HG02610 (cell line): ENCODE measurements around the gene SORCS2.

Experiments used
- ATAC-seq: cut with Tn5 transposase; IDR thresholded peaks from one replicate; pipeline ENCODE4 v1.9.1; 2021; ENCODE audit warnings: mild to moderate bottlenecking, moderate library complexity; ENCODE audit not compliant: unreplicated experiment

Gene SORCS2

GRCh38 chr4:7333801-7334421, 141.6 kb downstream of the SORCS2 start:
- ATAC-seq = no peak

DNA sequence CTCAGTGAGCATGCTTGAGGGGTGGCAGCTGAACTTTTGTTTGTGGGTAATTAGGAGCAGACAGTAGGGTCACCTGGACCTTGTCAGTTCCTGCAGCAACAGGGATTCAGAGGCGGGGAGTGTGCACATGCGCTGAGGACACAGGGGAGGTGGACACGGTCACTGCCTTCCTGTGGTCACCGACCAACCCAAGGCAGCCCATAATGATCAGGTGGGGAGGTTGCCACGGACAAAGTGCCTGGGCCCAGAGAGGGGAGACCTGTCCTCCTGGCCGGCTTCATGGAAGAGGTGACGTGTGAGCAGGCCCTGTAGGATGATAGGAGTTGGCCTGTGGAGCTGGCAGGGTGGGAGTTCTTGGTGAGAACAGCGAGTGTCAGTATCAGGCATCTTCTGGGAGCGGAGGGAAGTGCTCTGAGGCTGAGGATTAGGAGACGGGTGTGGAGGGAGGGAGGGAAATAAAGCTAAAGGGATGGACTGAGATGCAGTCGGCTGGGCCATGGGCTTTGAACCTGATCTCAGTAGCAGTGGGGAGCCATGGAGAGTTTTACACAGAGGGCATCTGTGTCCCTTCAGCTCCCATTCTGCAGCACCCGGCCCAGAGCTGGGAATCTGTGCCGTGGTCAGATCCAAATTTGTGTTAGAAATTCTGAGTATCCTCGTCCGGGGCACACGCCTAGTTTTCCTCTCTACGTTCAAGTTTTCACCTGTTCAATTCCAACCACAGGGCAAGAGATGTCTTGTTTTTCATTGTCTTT, 142.4 kb downstream of the SORCS2 start:
- ATAC-seq = no peak

GRCh38 chr4:7335344-7336066, 143.2 kb downstream of the SORCS2 start:
- ATAC-seq = no peak

DNA sequence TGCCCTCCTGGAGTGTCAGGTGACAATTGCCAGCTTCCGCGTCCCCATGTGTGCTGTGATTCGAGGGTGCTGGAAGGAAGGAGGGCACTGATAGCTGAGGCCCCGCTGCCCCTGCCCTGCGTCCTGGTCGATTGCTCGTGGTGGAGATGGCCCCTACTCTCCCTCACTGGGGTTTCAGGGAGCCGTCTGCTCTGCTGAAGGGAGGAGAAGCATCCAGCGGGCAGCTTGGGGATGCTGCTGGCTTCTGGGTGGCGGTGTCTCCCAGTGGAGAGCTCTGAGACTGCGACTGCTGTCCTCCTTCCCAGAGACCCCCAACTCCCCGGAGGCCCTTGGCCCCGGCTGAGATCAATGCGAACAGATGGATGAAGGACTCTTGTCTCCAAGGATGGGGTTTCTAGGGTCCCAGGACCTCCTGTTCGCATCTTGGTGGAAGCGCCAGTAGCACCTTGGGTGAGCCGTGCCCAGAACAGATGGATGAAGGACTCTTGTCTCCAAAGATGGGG, 143.8 kb downstream of the SORCS2 start:
- ATAC-seq = no peak

DNA sequence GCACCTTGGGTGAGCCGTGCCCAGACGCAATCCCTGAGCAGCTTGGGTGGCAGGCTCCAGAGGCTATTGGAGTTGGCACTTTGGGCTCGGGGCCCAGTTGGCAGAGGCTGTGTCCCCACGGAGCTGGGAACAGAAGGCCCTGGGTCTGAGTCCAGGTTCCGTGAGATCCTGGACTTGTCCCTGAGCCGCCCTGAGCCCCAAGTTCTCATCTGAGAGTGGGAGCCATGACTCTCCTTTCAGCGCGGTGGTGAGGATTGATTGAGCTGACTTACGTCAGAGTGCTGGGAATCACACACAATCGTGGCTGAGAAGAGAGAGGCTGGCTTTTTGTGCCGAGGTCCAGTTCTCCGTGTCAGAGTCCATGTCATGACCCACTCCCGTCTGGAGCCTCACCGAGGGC, 144.4 kb downstream of the SORCS2 start:
- ATAC-seq = no peak

DNA sequence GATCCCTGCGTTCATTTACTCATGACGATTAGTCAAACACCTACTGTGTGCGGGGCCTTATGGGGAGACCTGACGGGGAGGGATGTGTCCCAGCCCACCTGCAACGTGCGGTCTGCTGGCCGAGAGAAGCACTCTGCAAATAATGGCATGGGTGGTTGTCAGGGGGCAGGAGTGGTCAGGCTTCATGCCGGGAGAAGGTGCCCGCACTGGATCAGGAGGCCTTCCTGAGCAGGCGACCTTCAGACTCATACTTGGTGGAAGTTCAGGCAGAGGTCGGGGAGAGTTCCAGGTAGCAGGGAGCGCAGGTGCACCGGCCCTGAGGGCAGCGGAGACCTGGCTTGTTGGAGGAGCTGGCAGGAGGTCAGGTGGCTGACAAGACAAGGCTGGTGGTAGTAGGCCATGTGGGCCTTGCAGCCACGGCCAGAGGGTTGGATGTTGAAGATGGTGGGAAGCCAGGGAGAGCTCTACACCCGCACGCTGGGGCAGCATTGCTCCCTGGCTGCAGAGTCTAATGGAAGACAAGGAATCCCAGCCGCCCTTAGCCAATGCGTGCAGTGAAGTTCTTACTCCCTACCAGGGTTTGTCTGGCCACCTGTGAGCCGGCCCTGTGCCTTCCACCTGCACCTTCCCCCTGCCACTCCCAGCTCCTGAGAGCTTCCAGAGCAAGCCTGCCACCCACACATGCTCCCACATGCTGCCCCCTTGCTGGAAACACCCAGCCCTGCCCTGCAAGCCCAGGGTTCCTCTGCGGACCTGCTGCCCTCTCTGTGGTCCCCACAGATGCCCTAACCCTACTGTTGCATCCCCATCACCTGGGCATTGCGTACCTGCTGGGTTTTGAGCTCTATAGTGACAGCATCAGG, 145.1 kb downstream of the SORCS2 start:
- ATAC-seq = no peak

GRCh38 chr4:7338059-7338452, 145.7 kb downstream of the SORCS2 start:
- ATAC-seq = no peak

DNA sequence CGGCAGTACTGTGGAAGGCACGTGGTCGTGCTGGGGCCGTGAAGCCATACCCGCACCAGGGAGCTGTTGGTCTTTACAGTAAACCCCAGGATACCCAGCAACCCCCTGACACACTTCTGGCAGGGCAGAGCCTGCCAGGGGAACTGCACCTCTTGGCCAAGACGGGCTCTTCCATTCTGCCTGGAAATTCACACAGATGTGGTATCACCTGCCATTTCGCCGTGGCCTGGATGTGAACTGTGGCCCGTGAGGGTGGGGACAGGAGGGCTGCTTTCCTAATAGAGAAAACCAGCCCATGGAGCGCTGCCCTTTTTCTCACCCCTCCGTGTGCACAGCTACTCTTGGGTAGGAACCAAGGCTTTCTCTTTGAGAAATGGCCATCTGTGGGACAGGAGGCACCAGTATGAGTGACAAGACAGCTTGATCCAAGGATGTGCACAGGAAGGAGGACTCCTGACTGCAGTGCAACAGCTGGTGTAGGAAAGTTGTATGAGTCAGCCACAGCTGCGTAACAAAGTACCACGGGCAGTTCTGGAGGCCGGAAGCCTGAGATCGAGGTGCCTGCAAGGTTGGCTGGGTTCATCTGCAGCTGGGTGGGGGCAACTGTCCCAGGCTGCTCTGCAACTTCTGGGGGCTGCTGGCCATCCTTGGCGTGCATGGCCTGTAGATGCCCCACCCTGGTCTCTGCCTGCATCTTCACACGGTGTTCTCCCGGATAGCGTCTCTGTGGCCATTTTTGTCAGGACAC, 146.7 kb downstream of the SORCS2 start:
- ATAC-seq = no peak

GRCh38 chr4:7339751-7340552, 147.6 kb downstream of the SORCS2 start:
- no peak for ATAC-seq

DNA sequence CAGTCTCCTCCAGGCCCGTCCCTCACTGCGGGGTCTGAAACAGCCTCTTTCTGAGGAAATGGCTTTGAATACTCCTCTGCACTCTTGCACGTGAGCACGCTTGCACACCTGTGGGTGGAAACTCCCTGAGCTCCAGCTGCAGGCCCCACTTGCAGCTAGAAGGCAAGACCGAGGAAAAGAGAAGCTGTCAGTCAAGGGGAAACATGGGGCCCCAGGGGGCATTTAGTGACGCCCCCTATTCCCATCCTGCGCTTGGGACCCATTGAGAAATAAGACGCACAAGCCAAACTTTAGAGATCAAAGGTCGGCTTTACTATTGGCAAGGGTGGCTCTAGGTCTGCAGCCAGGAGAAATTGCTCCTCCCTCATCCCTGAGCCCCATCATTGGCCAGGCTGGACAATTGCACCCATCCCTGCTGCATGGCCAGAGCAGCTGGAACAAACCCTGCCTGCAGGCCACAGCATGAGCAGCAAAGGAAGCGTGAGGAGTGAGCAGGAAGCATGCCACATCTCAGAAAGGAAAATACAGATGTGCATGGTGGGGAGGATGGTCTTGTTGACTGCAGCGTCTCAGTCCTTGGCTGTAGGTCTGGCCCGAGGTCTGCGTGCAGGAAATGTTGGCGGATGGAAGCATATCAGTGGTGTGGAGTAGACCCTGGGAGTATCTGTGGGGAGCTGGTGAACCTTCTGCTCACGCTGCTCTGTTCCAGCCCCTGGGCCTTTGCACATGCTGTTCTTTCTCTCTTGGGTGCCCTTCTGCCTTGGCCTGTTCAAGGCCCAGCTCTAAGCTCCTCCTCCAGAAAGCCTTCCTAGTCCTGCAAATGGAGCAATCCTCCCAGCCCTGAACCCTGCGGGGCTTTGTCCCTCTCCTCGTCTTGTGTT, 148.5 kb downstream of the SORCS2 start:
- ATAC-seq = no peak

DNA sequence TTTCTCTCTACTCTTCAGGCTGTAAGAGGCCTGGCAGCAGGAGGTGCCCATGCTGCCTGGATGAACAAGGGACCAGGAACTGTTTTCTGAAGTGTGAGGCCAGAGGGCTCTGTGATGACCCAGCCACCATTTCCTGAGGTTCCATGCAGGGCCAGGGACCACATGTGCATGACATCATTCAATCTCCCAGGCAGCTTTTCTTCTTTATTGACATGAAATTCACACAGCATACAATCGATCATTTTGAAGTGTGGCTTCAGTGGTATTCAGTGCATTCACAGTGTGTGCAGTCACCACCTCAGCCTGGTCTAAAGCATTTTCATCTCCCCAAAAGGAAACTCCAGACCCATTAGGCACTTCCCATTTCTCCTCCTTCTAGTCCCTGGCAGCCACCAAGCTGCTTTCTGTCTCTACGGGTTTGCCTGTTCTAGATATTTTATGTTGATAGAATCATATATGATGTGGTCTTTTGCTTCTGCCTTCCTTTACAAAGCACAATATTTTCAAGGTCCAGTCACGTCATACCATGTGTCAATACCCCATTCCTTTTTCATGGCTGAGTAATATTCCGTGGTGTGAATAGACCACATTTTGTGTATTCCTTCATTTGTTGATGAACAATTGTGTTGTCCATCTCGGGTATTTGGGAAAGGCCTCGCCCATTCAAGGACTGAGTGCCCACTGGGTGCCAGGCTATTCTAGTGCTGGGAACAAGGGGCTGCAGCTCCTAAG, 149.3 kb downstream of the SORCS2 start:
- ATAC-seq = no peak

DNA sequence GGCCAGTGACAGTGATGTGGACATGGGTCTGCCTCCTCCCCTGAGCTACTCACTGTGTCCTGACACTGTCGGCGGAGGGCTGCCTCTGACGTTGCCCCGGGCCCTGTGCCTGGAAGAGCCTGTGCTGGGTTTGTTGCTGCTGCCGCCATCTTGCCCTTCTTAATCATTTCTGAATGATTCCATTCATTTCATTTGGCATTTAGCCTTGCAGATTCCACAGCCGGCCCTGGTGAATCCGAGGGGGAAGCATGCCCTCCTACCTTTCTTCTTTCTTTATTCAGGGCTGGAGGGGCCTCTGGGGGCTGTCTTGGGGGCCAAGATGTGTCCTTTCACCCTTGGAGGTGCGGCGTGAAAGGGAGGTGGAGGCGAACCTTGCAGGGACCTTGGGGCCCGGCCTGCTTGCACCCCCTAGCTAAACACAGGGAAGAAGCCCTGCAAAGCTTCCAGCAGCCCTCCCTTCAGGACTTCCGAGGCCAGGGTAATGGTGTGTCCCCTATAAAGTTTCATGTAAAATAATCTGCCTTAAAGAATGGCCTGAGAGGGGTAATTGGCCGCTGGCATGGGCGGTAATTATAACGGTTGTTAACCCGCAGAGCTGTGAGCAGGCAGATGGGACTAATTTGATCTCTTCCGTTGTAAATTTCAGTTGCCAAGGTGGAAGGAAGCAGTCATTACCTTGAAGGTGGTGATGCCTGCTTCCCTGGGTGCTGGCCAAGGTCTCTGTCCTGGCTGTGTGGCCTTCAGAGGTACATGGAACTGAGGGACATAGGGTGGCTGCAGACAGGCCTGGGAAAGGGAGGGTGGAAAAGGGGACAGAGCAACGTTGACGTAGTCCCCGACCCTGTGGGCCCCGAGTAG, 150.1 kb downstream of the SORCS2 start:
- ATAC-seq = no peak

DNA sequence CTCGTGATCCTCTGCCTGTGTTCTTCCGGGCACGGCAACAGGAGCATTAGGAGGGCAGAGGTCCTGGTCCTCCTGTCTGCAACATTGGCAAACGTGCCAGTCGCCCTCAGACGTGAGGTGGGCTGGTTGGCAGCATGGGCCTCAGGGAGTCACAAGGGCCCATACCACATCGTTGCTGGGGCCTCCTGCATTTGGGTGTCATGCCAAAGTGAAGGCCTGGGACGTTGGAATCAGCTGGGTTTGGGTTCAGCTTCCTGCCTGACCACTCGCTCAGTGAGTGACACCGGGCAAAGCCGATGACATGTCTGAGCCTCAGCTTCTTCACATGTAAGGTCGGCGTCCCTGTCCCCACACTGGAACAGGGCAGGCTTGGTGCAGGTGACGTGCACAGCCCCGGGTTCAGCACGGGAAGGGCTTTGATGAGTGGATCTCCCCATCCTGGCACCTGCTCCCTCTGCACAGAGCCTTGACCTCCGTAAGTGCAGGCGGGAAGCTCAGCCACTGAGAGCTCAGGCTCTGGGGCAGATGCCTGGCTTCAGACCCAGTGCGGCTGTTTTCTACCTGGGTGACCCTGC, 150.8 kb downstream of the SORCS2 start:
- ATAC-seq = no peak

DNA sequence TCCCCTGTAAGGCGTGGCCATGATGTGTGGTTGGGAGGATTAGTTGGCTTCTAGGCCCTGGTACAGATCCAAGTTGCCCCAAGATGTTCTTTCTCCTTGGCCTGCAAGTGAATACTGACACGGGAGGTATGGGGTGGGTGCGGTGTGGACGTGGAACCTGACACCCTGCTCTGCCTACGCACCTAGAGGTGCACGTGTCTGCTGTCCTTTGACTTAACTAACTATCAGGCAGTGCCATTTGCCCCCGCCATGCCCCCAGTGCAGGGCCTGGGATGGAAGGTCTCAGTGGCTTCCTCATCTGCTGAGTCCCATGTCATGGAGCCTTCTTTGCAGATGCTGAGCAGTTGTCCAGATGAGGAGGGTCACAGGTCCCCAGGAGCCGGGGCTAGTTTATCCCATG, 151.6 kb downstream of the SORCS2 start:
- ATAC-seq = no peak

DNA sequence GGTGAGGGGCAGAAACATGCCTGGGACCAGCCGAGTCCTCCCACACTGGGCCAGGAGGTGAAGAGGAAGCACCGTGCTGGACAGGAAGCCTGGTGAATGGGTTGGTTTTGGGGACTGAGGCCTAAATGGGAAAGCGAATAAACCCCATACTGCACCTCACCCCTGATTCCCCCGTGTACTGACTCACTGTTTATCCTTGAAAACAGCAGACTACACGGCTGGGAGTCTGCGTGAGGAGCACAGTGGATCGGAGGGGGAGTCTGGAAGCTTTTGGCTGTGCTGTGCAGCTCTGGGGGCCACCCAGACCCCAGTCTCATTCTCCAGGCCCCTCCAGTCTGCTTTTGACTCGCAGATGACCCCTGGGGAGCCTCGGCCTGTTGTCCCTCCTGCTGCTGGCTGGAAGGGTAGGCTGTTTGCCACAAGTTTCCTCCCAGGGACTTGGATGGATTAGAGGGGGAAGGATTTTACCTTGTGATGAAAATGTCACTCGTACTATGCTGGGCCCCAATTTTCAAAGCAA, 152.4 kb downstream of the SORCS2 start:
- ATAC-seq = no peak

- ATAC-seq = no peak
These were observed 155.6 kb downstream of the SORCS2 start for GRCh38 chr4:7347981-7348380.
